ENCODE results near the gene RGS13.

RGS13 gene

DNA sequence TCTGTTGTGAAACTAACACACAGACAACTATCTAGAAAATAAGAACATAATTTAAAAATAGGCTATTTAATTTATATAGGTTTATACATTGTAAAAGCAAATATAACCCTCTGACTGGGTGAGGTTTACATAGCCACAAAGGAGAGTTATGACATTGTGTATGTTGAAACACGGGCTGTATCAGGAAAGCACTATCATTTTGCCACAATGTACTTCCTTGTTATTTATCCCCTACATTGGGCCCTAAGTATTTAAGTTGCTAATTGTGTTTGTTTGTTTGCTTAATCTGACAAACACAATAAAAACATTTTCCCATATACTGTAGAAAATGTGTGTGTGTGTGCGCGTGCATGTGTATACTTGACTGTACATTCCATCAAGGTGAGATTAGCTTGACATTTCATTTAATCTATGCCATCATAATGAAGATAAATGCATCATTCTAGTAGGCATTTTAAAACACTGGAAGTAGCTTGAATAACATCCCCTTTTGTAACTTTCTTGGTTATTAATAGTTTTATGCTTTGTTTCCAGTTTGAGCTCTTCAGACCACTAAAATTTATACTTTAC lies 72.1 kb downstream of the RGS13 start:
- TF ChIP-seq, protein P1, sequence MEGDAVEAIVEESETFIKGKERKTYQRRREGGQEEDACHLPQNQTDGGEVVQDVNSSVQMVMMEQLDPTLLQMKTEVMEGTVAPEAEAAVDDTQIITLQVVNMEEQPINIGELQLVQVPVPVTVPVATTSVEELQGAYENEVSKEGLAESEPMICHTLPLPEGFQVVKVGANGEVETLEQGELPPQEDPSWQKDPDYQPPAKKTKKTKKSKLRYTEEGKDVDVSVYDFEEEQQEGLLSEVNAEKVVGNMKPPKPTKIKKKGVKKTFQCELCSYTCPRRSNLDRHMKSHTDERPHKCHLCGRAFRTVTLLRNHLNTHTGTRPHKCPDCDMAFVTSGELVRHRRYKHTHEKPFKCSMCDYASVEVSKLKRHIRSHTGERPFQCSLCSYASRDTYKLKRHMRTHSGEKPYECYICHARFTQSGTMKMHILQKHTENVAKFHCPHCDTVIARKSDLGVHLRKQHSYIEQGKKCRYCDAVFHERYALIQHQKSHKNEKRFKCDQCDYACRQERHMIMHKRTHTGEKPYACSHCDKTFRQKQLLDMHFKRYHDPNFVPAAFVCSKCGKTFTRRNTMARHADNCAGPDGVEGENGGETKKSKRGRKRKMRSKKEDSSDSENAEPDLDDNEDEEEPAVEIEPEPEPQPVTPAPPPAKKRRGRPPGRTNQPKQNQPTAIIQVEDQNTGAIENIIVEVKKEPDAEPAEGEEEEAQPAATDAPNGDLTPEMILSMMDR (IDR thresholded peaks at IDR 0.05), result no peak

DNA sequence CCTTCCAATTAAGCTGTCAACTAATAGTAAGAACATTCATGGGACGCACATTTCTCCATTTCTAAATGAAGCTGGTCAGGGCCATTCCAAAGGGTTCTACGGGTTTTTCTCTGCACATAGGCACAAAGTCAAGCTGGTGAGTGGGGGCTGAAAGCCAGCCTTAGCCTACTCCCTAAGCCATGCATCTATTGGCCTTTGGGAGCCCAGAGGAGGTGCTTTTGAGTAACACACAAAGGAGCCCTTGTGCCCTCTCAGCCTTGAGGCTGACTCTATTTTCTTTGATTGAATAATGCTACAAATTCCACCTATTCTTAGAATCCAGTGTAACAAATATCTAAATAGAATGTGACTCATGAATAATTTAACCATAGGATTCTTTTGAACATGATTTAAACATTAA lies 73.6 kb downstream of the RGS13 start:
- no peak overlapping the region for H3K4me3 ChIP-seq
- no peak overlapping the region for H3K27ac ChIP-seq
- TF ChIP-seq, protein P1 (IDR thresholded peaks at IDR 0.05), result no peak
- DNase-seq (ENCODE audit: low spot score), result no peak

More for the DNA sequence above, 72.1 kb downstream of the RGS13 start:
- DNase-seq (ENCODE audit: low spot score), result no peak
- Histone ChIP-seq H3K27ac (no peak overlapping the region), H3K4me3 (no peak overlapping the region)

All from coronary artery (tissue), 2 donors.